A549 (cell line): ENCODE measurements around the gene UBAC2. TPM values are rescaled to one million over a fixed set of nuclear protein-coding genes. Genes with fewer than 3 reads are reported as not detected.

Experiments used
- ATAC-seq, 2 experiments: fragments of 200-7000 bp in 1 of 2; fragments of >200 bp in 1 of 2; cut with Nextera tagmentation in 1 of 2; cut with Tn5 transposase in 1 of 2; 3 replicates each; pipeline versions ENCODE4 v1.8.0 to v1.9.1; 2018 to 2020; ENCODE audit warnings: mild to moderate bottlenecking in 1 of 2, moderate library complexity in 1 of 2
- CTCF ChIA-PET: fragments of 300-600 bp; sonication (Branson Sonifier 250); formaldehyde crosslinking; extraction: SDS; loops from one replicate; lab custom pipeline; 2021; ENCODE audit warnings: antibody characterized with exemption, inconsistent platforms; lab: Yijun Ruan, JAX
- POLR2A ChIA-PET: fragments of 350-600 bp; formaldehyde crosslinking; extraction: SDS; loops from one replicate; lab custom pipeline; 2021; ENCODE audit warnings: antibody characterized with exemption, inconsistent platforms; lab: Yijun Ruan, JAX
- DNase-seq, 2 experiments: peaks; one replicate each; pipeline versions ENCODE4 v3.0.0 to v3.0.0-alpha.2; 2011 to 2016; ENCODE audit warnings: low read depth in 1 of 2, low spot score in 1 of 2
- FAIRE-seq: peaks from 2 replicates; lab custom pipeline; 2011; peaks lifted over from hg19 to GRCh38; lab: Jason Lieb, UNC
- H3K27ac ChIP-seq, 2 experiments: fragments of >200 bp; sonication (Bioruptor Twin); formaldehyde crosslinking; 3 replicates each; pipeline ENCODE4 v1.5.1; 2016 to 2017
- H3K4me1 ChIP-seq: fragments of >200 bp; sonication (Bioruptor Twin); formaldehyde crosslinking; 3 replicates; pipeline ENCODE4 v1.6.1; 2016
- H3K4me2 ChIP-seq: fragments of >200 bp; sonication (Bioruptor Twin); formaldehyde crosslinking; 3 replicates; pipeline ENCODE4 v1.6.1; 2016
- H3K4me3 ChIP-seq: fragments of >200 bp; sonication (Bioruptor Twin); formaldehyde crosslinking; 3 replicates; pipeline ENCODE4 v1.5.1; 2016
- H3K9me3 ChIP-seq: fragments of >200 bp; sonication (Bioruptor Twin); formaldehyde crosslinking; 3 replicates; pipeline ENCODE4 v1.6.1; 2016
- CBX2 ChIP-seq: fragments of 200-600 bp; sonication (generic); IDR thresholded peaks from 2 replicates; pipeline ENCODE4 v1.6.1; 2016; ENCODE audit warnings: low read depth, mild to moderate bottlenecking, borderline replicate concordance
- EHF ChIP-seq: fragments of 250-450 bp; sonication (Bioruptor Pico); IDR thresholded peaks from 2 replicates; pipeline ENCODE4 v1.5.0; 2020; ENCODE audit warnings: mild to moderate bottlenecking
- EHMT2 ChIP-seq: fragments of 200-600 bp; sonication (generic); IDR thresholded peaks from 2 replicates; pipeline ENCODE4 v1.6.1; 2016; ENCODE audit warnings: antibody characterized with exemption, low read depth, mild to moderate bottlenecking, moderate library complexity
- EP300 ChIP-seq, 2 experiments: fragments of >200 bp; sonication (Bioruptor Twin); formaldehyde crosslinking; IDR thresholded peaks; 2 replicates in 1 of 2; 3 replicates in 1 of 2; pipeline ENCODE4 v1.6.1; 2016 to 2017
- ESRRA ChIP-seq: fragments of 150-350 bp; IDR thresholded peaks from 2 replicates; pipeline ENCODE4 v1.6.1; 2014; ENCODE audit warnings: mild to moderate bottlenecking, low read length, borderline replicate concordance
- FOSB ChIP-seq: fragments of 250-450 bp; sonication (Bioruptor Pico); IDR thresholded peaks from 2 replicates; pipeline ENCODE4 v1.5.0; 2020; ENCODE audit warnings: mild to moderate bottlenecking, moderate library complexity
- FOSL2 ChIP-seq, 2 experiments: fragments of 450-650 bp in 1 of 2; fragments of >200 bp in 1 of 2; sonication (Bioruptor Twin) in 1 of 2; formaldehyde crosslinking; IDR thresholded peaks; 2 replicates each; pipeline versions ENCODE4 v1.5.0 to v1.6.1; 2016 to 2020; ENCODE audit warnings: mild to moderate bottlenecking in 1 of 2, moderate library complexity in 1 of 2
- HEYL ChIP-seq: fragments of 250-450 bp; sonication (Bioruptor Pico); IDR thresholded peaks from 2 replicates; pipeline ENCODE4 v1.8.0; 2021; ENCODE audit warnings: mild to moderate bottlenecking, moderate library complexity
- HOXA7 ChIP-seq: fragments of 250-450 bp; sonication (Bioruptor Pico); IDR thresholded peaks from 2 replicates; pipeline ENCODE4 v1.5.0; 2020; ENCODE audit warnings: mild to moderate bottlenecking, moderate library complexity
- HOXB13 ChIP-seq: fragments of 250-450 bp; sonication (Bioruptor Pico); IDR thresholded peaks from 2 replicates; pipeline ENCODE4 v1.5.0; 2020; ENCODE audit warnings: low read depth, mild to moderate bottlenecking, moderate library complexity
- HOXB5 ChIP-seq: fragments of 250-450 bp; sonication (Bioruptor Pico); IDR thresholded peaks from 2 replicates; pipeline ENCODE4 v1.5.0; 2020; ENCODE audit warnings: mild to moderate bottlenecking, moderate library complexity
- KDM5A ChIP-seq: fragments of 200-600 bp; sonication (generic); IDR thresholded peaks from 2 replicates; pipeline ENCODE4 v1.6.1; 2016; ENCODE audit warnings: antibody characterized with exemption, mild to moderate bottlenecking
- PHF8 ChIP-seq: fragments of 200-600 bp; sonication (generic); IDR thresholded peaks from 2 replicates; pipeline ENCODE4 v1.6.1; 2016; ENCODE audit warnings: low read depth, mild to moderate bottlenecking, antibody characterized with exemption, moderate library complexity, borderline replicate concordance
- RAD21 ChIP-seq, 2 experiments: fragments of >200 bp in 1 of 2; sonication (Bioruptor Twin) in 1 of 2; formaldehyde crosslinking in 1 of 2; IDR thresholded peaks in 1 of 2; conservative IDR thresholded peaks in 1 of 2; 2 replicates in 1 of 2; 3 replicates in 1 of 2; pipeline ENCODE4 v1.6.1; 2012 to 2018; ENCODE audit warnings: inconsistent platforms in 1 of 2
- RARB ChIP-seq: fragments of 250-450 bp; sonication (Bioruptor Pico); IDR thresholded peaks from 2 replicates; pipeline ENCODE4 v1.8.0; 2021; ENCODE audit warnings: mild to moderate bottlenecking, moderate library complexity
- TFCP2L1 ChIP-seq: fragments of 250-450 bp; sonication (Bioruptor Pico); IDR thresholded peaks from 2 replicates; pipeline ENCODE4 v1.5.0; 2021; ENCODE audit warnings: mild to moderate bottlenecking
- ZC3H11A ChIP-seq: fragments of 450-650 bp; IDR thresholded peaks from 2 replicates; pipeline ENCODE4 v1.6.1; 2014; ENCODE audit warnings: antibody characterized with exemption, mild to moderate bottlenecking
- WGBS: methylation state at CpG from one replicate; pipeline ENCODE4 v1.1.6; 2017; ENCODE audit errors: missing lambda C conversion rate; 5-methylcytosine and 5-hydroxymethylcytosine counted together
- polyA plus RNA-seq, 4 experiments: library from polyadenylated mRNA; depleted of rRNA in 3 of 4; stranded (reverse); fragments of >200 nt; fragmentation: RNase III in 1 of 4; extraction: RNeasy Plus Mini Kit Qiagen cat#74134 plus additional on column Dnase treatment in 1 of 4; gene quantifications; 2 replicates in 3 of 4; 3 replicates in 1 of 4; pipeline ENCODE4 v1.2.3, GENCODE V29; 2011 to 2017
- TF ChIP-seq, protein P1 (sequence below): fragments of 200-600 bp; sonication (generic); IDR thresholded peaks from 2 replicates; pipeline ENCODE4 v1.6.1; 2016; ENCODE audit warnings: antibody characterized with exemption, mild to moderate bottlenecking, moderate library complexity
- TF ChIP-seq, protein P2 (sequence below): fragments of 250-450 bp; sonication (Bioruptor Pico); IDR thresholded peaks from 2 replicates; pipeline ENCODE4 v1.5.0; 2021; ENCODE audit warnings: mild to moderate bottlenecking, moderate library complexity, borderline replicate concordance

The UBAC2 gene
- polyA plus RNA-seq, 2 of the 4 experiments (the other 2 are of a cell fraction): 61.6 to 103 TPM

DNA sequence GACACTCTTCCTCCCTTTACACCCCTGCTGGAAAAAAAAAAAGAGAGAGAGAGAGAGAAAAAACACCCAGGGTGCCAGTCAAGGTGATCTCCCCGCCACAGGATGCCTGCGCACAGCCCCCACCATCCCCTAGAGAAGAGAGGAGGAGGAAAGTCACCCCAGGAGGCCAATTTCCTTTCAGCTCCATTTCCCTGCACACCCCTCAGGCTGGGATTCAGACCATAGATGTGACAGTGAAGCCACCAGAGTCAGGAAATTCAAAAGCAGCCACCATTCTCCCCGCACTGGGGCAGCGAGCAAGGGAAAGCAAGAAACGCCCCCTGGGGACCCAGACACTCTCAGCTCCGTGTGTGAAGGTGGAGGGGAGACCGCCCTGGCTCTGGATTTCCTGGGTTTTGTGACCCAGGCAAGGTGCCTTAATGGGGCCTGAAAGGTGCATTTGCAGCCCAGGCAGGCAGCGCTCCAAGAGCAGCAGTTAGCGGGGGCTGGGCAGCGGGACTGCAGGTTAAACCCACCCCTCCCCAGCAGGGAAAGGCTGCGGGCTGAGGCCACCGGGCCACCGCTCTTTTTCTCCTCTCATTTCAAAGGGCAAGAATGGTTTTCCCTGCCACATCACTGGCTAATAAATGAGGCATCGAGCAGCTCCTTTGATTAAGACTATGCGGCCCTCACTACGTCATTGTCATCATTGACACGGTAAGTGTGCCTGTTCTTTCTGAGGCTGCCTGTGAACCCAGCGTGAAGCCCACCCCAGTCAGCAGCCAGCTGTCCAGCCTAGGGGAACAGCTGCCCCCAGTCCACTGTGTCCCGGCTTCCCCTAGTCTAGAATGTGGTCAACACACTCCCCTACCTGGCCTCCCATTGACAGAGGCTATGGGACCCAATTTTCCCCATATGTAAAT lies 216.8 kb downstream of the UBAC2 start:
- 72% methylated on average over 15 of the region's 19 CpGs for WGBS
- FAIRE-seq (no peak), DNase-seq (no peak)
- Histone ChIP-seq H3K27ac (no peak overlapping the region), H3K9me3 (no peaks in the 10 kb centered on the region)
- TF ChIP-seq TFCP2L1 (CRISPR knock-in tag) (no peak), EHF (CRISPR knock-in tag) (no peak), PHF8 (no peak)
- TF ChIP-seq, protein P1, sequence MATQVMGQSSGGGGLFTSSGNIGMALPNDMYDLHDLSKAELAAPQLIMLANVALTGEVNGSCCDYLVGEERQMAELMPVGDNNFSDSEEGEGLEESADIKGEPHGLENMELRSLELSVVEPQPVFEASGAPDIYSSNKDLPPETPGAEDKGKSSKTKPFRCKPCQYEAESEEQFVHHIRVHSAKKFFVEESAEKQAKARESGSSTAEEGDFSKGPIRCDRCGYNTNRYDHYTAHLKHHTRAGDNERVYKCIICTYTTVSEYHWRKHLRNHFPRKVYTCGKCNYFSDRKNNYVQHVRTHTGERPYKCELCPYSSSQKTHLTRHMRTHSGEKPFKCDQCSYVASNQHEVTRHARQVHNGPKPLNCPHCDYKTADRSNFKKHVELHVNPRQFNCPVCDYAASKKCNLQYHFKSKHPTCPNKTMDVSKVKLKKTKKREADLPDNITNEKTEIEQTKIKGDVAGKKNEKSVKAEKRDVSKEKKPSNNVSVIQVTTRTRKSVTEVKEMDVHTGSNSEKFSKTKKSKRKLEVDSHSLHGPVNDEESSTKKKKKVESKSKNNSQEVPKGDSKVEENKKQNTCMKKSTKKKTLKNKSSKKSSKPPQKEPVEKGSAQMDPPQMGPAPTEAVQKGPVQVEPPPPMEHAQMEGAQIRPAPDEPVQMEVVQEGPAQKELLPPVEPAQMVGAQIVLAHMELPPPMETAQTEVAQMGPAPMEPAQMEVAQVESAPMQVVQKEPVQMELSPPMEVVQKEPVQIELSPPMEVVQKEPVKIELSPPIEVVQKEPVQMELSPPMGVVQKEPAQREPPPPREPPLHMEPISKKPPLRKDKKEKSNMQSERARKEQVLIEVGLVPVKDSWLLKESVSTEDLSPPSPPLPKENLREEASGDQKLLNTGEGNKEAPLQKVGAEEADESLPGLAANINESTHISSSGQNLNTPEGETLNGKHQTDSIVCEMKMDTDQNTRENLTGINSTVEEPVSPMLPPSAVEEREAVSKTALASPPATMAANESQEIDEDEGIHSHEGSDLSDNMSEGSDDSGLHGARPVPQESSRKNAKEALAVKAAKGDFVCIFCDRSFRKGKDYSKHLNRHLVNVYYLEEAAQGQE: no peak
- TF ChIP-seq, all 56 proteins: peak for 0
- ChIA-PET POLR2A (no interaction called here), CTCF (interaction anchor here (3.5 kb wide), 1 partner anchor 19 kb away, joined by 19 read pairs; no protein-coding TSS in a partner anchor)
- Histone ChIP-seq H3K4me2 (no peak overlapping the region), H3K4me3 (no peak overlapping the region), H3K4me1 (no peaks in the 10 kb centered on the region)
- ATAC-seq: no peak

DNA sequence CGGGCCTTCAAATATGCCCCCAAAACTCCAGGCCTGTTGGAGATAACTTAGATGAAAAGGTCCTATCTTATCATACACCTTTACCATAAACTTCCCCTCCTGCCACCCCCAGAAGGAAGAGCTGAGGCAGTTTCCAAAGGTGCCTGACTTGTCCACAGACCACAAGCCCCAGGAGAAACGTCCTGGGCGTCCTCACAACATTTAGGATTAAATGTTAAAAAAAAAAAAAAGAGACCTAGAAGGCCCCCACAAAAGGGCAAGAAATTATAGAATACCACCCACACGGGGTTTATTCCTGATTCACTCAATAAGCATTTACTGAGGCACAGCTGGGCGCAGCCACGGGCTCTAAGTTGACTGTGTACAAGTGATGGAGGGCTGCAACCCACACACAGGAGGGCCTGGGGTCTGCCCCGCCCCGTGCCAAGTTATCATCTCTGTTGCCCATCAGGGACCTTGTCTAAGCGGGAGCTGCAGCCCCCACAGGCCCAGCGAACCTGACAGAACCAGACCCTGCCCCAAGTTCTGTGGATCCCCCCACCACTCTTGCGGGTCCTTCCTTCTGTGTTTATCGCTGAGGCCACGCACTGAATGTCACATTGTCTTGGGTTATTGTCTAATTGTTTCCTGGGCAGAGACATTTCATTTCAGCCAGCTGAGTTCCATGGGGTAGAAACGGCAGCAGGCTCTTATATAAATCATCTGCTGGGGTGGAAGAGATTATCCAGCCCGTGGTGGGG lies 217.6 kb downstream of the UBAC2 start:
- POLR2A ChIA-PET: no interaction called here
- CTCF ChIA-PET: interaction anchor here (0.7 to 3.5 kb wide), 2 partner anchors 10 to 18 kb away, joined by 3 to 19 read pairs; no protein-coding TSS in a partner anchor
- H3K9me3 ChIP-seq: no peaks in the 10 kb centered on the region
- H3K4me3 ChIP-seq: no peak overlapping the region
- TF ChIP-seq ESRRA (no peak), TFCP2L1 (CRISPR knock-in tag) (no peak), HOXA7 (CRISPR knock-in tag) (no peak), CBX2 (no peak), KDM5A (no peak), HEYL (CRISPR knock-in tag) (no peak), RARB (no peak), RAD21 (conservative IDR thresholded peaks at IDR 0.05 in 1 of 2, IDR thresholded peaks at IDR 0.05 in 1 of 2) (no peak), FOSL2 (IDR thresholded peaks at IDR 0.05) (no peak), FOSL2 (CRISPR knock-in tag; IDR thresholded peaks at IDR 0.05) (no peak), EHMT2 (no peak), HOXB13 (CRISPR knock-in tag) (no peak), FOSB (CRISPR knock-in tag) (no peak), ZC3H11A (no peak), EP300 (IDR thresholded peaks at IDR 0.05) (no peak), HOXB5 (CRISPR knock-in tag) (no peak)
- TF ChIP-seq, protein P2, sequence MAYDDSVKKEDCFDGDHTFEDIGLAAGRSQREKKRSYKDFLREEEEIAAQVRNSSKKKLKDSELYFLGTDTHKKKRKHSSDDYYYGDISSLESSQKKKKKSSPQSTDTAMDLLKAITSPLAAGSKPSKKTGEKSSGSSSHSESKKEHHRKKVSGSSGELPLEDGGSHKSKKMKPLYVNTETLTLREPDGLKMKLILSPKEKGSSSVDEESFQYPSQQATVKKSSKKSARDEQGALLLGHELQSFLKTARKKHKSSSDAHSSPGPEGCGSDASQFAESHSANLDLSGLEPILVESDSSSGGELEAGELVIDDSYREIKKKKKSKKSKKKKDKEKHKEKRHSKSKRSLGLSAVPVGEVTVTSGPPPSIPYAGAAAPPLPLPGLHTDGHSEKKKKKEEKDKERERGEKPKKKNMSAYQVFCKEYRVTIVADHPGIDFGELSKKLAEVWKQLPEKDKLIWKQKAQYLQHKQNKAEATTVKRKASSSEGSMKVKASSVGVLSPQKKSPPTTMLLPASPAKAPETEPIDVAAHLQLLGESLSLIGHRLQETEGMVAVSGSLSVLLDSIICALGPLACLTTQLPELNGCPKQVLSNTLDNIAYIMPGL (CRISPR knock-in tag): no peak
- FAIRE-seq: no peak
- H3K4me1 ChIP-seq: no peaks in the 10 kb centered on the region
- H3K4me2 ChIP-seq: no peak overlapping the region
- H3K27ac ChIP-seq: no peak overlapping the region
- WGBS: 68% methylated on average over 14 of the region's 15 CpGs
- no peak for DNase-seq
- ATAC-seq: no peak
